Spleen (tissue), 11 donors: ENCODE data around the gene GSTP1. TPM values are rescaled to one million over a fixed set of nuclear protein-coding genes. Genes with fewer than 3 reads are reported as not detected.

Source experiments
- DNase-seq: peaks from one replicate; pipeline ENCODE4 v3.0.0-alpha.2; 2020
- H3K27ac ChIP-seq, 8 donors: fragments of 200-600 bp; sonication (generic) in 7 of 8; 1 replicate in 4 of 8; 2 replicates in 4 of 8; pipeline versions ENCODE4 v1.5.0 to v1.8.0; 2016 to 2021; ENCODE audit warnings: inconsistent platforms in 4 of 8, mild to moderate bottlenecking in 4 of 8, moderate library complexity in 1 of 8
- H3K27me3 ChIP-seq, 7 donors: fragments of 200-600 bp; sonication (generic) in 6 of 7; replicated peaks in 1 of 7; 1 replicate in 4 of 7; 2 replicates in 3 of 7; pipeline versions ENCODE4 v1.5.0 to v1.8.0; 2016 to 2021; ENCODE audit warnings: inconsistent platforms in 3 of 7, mild to moderate bottlenecking in 1 of 7
- H3K36me3 ChIP-seq, 6 donors: fragments of 200-600 bp; sonication (generic) in 5 of 6; 1 replicate in 4 of 6; 2 replicates in 2 of 6; pipeline versions ENCODE4 v1.5.0 to v1.8.0; 2016 to 2021; ENCODE audit warnings: inconsistent platforms in 2 of 6
- H3K4me1 ChIP-seq, 6 donors: fragments of 200-600 bp; sonication (generic) in 5 of 6; 1 replicate in 3 of 6; 2 replicates in 3 of 6; pipeline versions ENCODE4 v1.5.0 to v1.8.0; 2016 to 2021; ENCODE audit warnings: inconsistent platforms in 3 of 6
- H3K4me3 ChIP-seq, 8 donors: fragments of 200-600 bp; sonication (generic) in 7 of 8; 1 replicate in 4 of 8; 2 replicates in 4 of 8; pipeline versions ENCODE4 v1.5.0 to v1.8.0; 2016 to 2021; ENCODE audit warnings: inconsistent platforms in 4 of 8, mild to moderate bottlenecking in 4 of 8, moderate library complexity in 2 of 8
- H3K9me3 ChIP-seq, 8 donors: fragments of 200-600 bp; sonication (generic) in 7 of 8; 1 replicate in 4 of 8; 2 replicates in 4 of 8; pipeline versions ENCODE4 v1.5.0 to v1.8.0; 2016 to 2021; ENCODE audit warnings: inconsistent platforms in 4 of 8
- POLR2A ChIP-seq, 3 donors: fragments of 450-650 bp; IDR thresholded peaks; one replicate each; pipeline ENCODE4 v1.5.1; 2017; ENCODE audit warnings: antibody characterized with exemption in 3 of 3, mild to moderate bottlenecking in 1 of 3
- POLR2AphosphoS5 ChIP-seq, 3 donors: sonication (generic); formaldehyde crosslinking; IDR thresholded peaks; one replicate each; pipeline ENCODE4 v1.5.1; 2017; ENCODE audit warnings: antibody characterized with exemption in 3 of 3
- WGBS, 5 donors: extraction: QIAGEN DNeasy Blood & Tissue Kit in 3 of 5; methylation state at CpG; one replicate each; pipeline versions ENCODE4 v1.1.5 to v1.1.7; 2013 to 2018; 5-methylcytosine and 5-hydroxymethylcytosine counted together
- intact Hi-C: fragments of 100-400 bp; cut with DNase I; formaldehyde crosslinking; loops from one replicate; pipeline ENCODE4 v1.15.0; 2023; ENCODE audit warnings: low total_unique reads
- polyA plus RNA-seq, 3 donors: library from polyadenylated mRNA; stranded (reverse); fragments of 200-250 nt; gene quantifications; one replicate each; pipeline ENCODE4 v1.2.1, GENCODE V29; 2013
- small RNA-seq, 4 donors: library from RNA; depleted of rRNA; stranded (forward); fragments of <200 nt; gene quantifications; one replicate each; pipeline ENCODE3, GENCODE V24; 2016
- total RNA-seq, 7 donors: library from RNA; depleted of rRNA in 3 of 7; stranded (reverse); fragments of >200 nt in 3 of 7; fragmentation: NEBNext Ultra II Directional in 4 of 7; extraction: Animal tissue kit (Norgen Biotek cat#: 25700) in 4 of 7; gene quantifications; one replicate each; pipeline versions ENCODE4 v1.1.0 to v1.2.1, GENCODE V29; 2016 to 2021
- TF ChIP-seq, protein P1 (sequence below), 11 experiments: fragments of 200-600 bp in 7 of 11; fragments of 450-650 bp in 4 of 11; sonication (generic) in 4 of 11; IDR thresholded peaks in 8 of 11; conservative IDR thresholded peaks in 3 of 11; 1 replicate in 7 of 11; 2 replicates in 4 of 11; pipeline versions ENCODE4 v1.4.0 to v1.8.0; 2016 to 2021; ENCODE audit warnings: antibody characterized with exemption in 11 of 11, inconsistent platforms in 4 of 11, mild to moderate bottlenecking in 1 of 11
- donor health status: healthy with polysubstance abuse.
- donor health status: DM: no; HTN: no; CAD: no; lungs with moderate emphysema.
- donor health status: DM: no; HTN: no; CAD: no.
- donor health status: Bipolar disorder and iron deficiency.
- donor health status: healthy.
- donor health status: DM: no; HTN: no; CAD: no.
- donor health status: DM: yes; HTN: yes; CAD: no.

Gene GSTP1
- total and polyA plus RNA-seq, 10 donors = 211 to 399 (median 296) TPM

DNA sequence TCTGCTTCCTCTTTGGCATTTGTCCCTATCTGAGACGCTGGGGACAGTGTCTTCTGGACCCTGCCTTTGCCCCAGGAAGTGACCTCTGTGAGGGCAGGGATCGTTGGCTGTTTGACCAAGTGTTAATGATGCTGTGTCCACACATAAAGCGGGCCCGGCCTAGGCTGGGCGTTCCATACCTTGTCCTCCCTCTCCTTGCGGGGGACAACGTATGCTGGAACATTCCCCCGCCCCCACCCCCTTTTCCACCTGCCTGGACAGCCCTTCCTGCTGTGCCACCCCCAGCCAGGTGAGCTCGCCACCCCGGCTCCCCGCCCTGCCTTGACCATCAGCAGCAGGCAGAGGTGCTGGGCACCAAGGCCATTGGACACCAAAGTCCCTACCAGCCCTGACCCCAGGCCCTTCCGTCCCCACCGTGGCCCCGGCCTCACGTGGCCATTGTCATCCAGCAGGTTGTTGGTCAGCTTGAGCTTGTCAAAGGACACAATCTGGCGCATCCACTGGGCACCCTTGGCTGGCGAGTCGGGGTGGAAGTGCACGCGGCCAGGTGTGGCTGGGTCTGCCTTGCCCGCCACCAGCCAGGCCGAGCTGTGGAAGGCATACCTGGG, 50.2 kb downstream of the GSTP1 start:
- H3K27me3 ChIP-seq = peaks cover 0 to 2% (median 0%) of the 10 kb centered on the region in 7 donors
- H3K36me3 ChIP-seq = no peaks in the 10 kb centered on the region
- no peak overlapping the region for H3K27ac ChIP-seq
- WGBS, 5 donors = 79 to 90% (median 85%) methylated on average over 11 to 22 of the region's 22 CpGs
- TF ChIP-seq, protein P1, sequence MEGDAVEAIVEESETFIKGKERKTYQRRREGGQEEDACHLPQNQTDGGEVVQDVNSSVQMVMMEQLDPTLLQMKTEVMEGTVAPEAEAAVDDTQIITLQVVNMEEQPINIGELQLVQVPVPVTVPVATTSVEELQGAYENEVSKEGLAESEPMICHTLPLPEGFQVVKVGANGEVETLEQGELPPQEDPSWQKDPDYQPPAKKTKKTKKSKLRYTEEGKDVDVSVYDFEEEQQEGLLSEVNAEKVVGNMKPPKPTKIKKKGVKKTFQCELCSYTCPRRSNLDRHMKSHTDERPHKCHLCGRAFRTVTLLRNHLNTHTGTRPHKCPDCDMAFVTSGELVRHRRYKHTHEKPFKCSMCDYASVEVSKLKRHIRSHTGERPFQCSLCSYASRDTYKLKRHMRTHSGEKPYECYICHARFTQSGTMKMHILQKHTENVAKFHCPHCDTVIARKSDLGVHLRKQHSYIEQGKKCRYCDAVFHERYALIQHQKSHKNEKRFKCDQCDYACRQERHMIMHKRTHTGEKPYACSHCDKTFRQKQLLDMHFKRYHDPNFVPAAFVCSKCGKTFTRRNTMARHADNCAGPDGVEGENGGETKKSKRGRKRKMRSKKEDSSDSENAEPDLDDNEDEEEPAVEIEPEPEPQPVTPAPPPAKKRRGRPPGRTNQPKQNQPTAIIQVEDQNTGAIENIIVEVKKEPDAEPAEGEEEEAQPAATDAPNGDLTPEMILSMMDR (IDR thresholded peaks at IDR 0.05 in 8 of 11, conservative IDR thresholded peaks at IDR 0.05 in 3 of 11) = no peak
- TF ChIP-seq POLR2A (IDR thresholded peaks at IDR 0.05) (no peak), POLR2AphosphoS5 (IDR thresholded peaks at IDR 0.05) (no peak)
- peak; percentile 74 for DNase-seq
- no peaks in the 10 kb centered on the region for H3K9me3 ChIP-seq
- no peak overlapping the region for H3K4me3 ChIP-seq
- H3K4me1 ChIP-seq = peaks cover 6 to 20% (median 17%) of the 10 kb centered on the region in 6 donors
- intact Hi-C loops = no loop called here

DNA sequence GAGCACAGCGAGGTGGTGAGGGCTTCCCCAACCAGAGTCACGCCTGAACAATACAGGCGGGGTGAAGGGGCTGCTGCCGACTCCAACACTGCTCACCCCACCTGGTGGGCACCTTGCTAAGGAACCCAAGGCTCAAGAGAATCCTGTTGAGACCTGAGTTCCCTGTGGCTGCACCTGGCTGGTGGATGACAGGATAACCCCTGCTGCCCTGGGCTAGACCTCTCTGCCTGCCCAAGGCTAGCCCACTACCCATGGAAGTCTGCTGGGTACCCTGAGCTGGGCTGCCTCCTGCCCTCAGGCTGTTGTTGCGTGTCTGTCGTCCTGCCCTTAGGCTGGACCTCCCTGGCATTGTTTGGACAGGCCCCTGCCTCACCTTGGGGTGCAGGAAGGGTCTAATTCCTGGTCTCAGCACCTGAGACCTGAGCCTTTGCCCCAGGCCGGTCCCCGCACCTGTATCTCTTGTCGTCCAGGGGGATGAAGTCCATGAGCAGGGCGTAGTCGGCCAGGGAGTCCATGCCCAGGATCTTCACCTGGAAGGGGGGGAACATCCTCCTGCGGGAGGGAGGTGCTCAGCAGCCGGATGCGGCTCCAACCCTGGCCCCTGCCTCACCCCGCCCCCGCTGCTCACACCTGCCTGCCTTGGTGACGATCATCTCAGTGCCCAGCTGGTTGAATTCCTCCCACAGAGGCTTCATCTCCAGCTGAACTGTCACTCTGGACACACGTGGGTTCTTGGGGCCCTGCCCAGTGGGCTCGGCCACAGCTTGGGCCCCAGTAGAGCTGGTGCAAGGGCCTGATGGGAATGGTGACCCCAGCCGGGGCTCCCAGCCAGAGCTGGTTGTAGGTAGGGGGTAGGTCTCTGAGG, 51.0 kb downstream of the GSTP1 start:
- no peaks in the 10 kb centered on the region for H3K36me3 ChIP-seq
- DNase-seq = no peak
- intact Hi-C loops = no loop called here
- TF ChIP-seq POLR2AphosphoS5 (IDR thresholded peaks at IDR 0.05) (no peak), POLR2A (IDR thresholded peaks at IDR 0.05) (no peak)
- TF ChIP-seq, protein P1 (IDR thresholded peaks at IDR 0.05 in 8 of 11, conservative IDR thresholded peaks at IDR 0.05 in 3 of 11) = no peak
- peaks cover 0 to 9% (median 0%) of the 10 kb centered on the region in 7 donors for H3K27me3 ChIP-seq
- peaks cover 4 to 13% (median 9%) of the 10 kb centered on the region in 6 donors for H3K4me1 ChIP-seq
- WGBS, 5 donors = 77 to 88% (median 83%) methylated on average over 11 to 20 of the region's 20 CpGs
- H3K27ac ChIP-seq = no peak overlapping the region
- no peaks in the 10 kb centered on the region for H3K9me3 ChIP-seq
- H3K4me3 ChIP-seq = no peak overlapping the region

DNA sequence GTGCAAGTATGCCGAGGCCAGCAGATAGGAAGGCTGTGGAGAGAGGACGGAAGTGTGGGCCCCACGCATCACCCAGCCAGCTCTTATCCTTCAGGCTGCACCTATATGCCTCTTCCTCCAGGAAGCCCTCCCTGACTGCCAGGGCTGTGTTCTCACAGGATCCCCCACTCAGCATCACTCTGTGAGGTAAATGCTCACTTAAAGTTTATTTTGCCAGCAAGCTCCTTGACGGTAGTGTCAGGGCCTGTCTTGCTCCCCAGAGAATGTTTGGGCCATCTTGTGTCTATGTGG, 51.6 kb downstream of the GSTP1 start:
- H3K9me3 ChIP-seq = no peaks in the 10 kb centered on the region
- no peak overlapping the region for H3K27ac ChIP-seq
- 81 to 92% (median 90%) methylated on average over 4 of the region's 4 CpGs for WGBS, 5 donors
- H3K27me3 ChIP-seq = peaks cover 0 to 15% (median 0%) of the 10 kb centered on the region in 7 donors
- intact Hi-C loops = no loop called here
- H3K4me3 ChIP-seq = no peak overlapping the region
- no peak for DNase-seq
- no peaks in the 10 kb centered on the region for H3K36me3 ChIP-seq
- TF ChIP-seq POLR2A (IDR thresholded peaks at IDR 0.05) (no peak), POLR2AphosphoS5 (IDR thresholded peaks at IDR 0.05) (no peak)
- TF ChIP-seq, protein P1 (IDR thresholded peaks at IDR 0.05 in 8 of 11, conservative IDR thresholded peaks at IDR 0.05 in 3 of 11) = no peak
- H3K4me1 ChIP-seq = peaks cover 4 to 18% (median 9%) of the 10 kb centered on the region in 6 donors

Small RNA genes within 50 kb of the gene (small RNA-seq; reads per million reads assigned to genes)
- 0 reads per million in 4 donors for gene AP003385.3

Other genes with a start within 250 kb of the GSTP1 start
- 100 to 1,000 TPM in 4 of 7 donors, 10 to 100 TPM in 3; 81.4 to 159 (median 103) TPM for gene POLD4, start 230.3 kb upstream of the GSTP1 start, total RNA-seq
- gene POLD4, start 230.3 kb upstream of the GSTP1 start, polyA plus RNA-seq = 100 to 1,000 TPM; 267 to 290 (median 279) TPM
- 10 to 100 TPM in 2 of 7 donors, 1 to 10 TPM in 5; 4.3 to 13.7 (median 6.7) TPM for gene CLCF1, start 210.2 kb upstream of the GSTP1 start, total RNA-seq
- 1 to 10 TPM; 6.0 to 9.3 (median 9.0) TPM for gene CLCF1, start 210.2 kb upstream of the GSTP1 start, polyA plus RNA-seq
- 10 to 100 TPM; 21.6 to 37.5 (median 29.7) TPM for gene RAD9A, start 191.8 kb upstream of the GSTP1 start, total RNA-seq
- gene RAD9A, start 191.8 kb upstream of the GSTP1 start, polyA plus RNA-seq = 10 to 100 TPM; 18.2 to 44.8 (median 37.1) TPM
- 100 to 1,000 TPM; 147 to 192 (median 157) TPM for gene PPP1CA, start 182.0 kb upstream of the GSTP1 start, total RNA-seq
- gene PPP1CA, start 182.0 kb upstream of the GSTP1 start, polyA plus RNA-seq = 100 to 1,000 TPM; 152 to 207 (median 170) TPM
- 100 to 1,000 TPM in 4 of 7 donors, 10 to 100 TPM in 3; 66.3 to 132 (median 101) TPM for gene TBC1D10C, start 179.7 kb upstream of the GSTP1 start, total RNA-seq
- 100 to 1,000 TPM; 174 to 270 (median 196) TPM for gene TBC1D10C, start 179.7 kb upstream of the GSTP1 start, polyA plus RNA-seq
- gene CARNS1, start 168.1 kb upstream of the GSTP1 start, total RNA-seq = 1 to 10 TPM; 1.9 to 4.4 (median 2.1) TPM
- gene CARNS1, start 168.1 kb upstream of the GSTP1 start, polyA plus RNA-seq = 1 to 10 TPM; 1.0 to 2.0 (median 1.8) TPM
- gene RPS6KB2, start 155.3 kb upstream of the GSTP1 start, total RNA-seq = 10 to 100 TPM; 51.5 to 65.4 (median 55.4) TPM
- gene RPS6KB2, start 155.3 kb upstream of the GSTP1 start, polyA plus RNA-seq = 10 to 100 TPM; 39.5 to 95.0 (median 53.8) TPM
- gene PTPRCAP, start 146.1 kb upstream of the GSTP1 start, total RNA-seq = 100 to 1,000 TPM; 119 to 278 (median 187) TPM
- 100 to 1,000 TPM; 410 to 557 (median 479) TPM for gene PTPRCAP, start 146.1 kb upstream of the GSTP1 start, polyA plus RNA-seq
- gene CORO1B, start 140.3 kb upstream of the GSTP1 start, total RNA-seq = 100 to 1,000 TPM in 4 of 7 donors, 10 to 100 TPM in 3; 68.1 to 143 (median 117) TPM
- 10 to 100 TPM; 40.5 to 70.8 (median 53.7) TPM for gene CORO1B, start 140.3 kb upstream of the GSTP1 start, polyA plus RNA-seq
- gene GPR152, start 131.1 kb upstream of the GSTP1 start, total RNA-seq = not detected
- gene GPR152, start 131.1 kb upstream of the GSTP1 start, polyA plus RNA-seq = under 1 TPM in 1 of 3 donors, not detected in 2; 0.10 TPM
- 10 to 100 TPM; 12.7 to 27.3 (median 21.3) TPM for gene CABP4, start 128.5 kb upstream of the GSTP1 start, total RNA-seq
- 1 to 10 TPM; 2.6 to 6.2 (median 3.0) TPM for gene CABP4, start 128.5 kb upstream of the GSTP1 start, polyA plus RNA-seq
- 100 to 1,000 TPM in 3 of 7 donors, 10 to 100 TPM in 4; 48.5 to 192 (median 66.6) TPM for gene TMEM134, start 114.6 kb upstream of the GSTP1 start, total RNA-seq
- gene TMEM134, start 114.6 kb upstream of the GSTP1 start, polyA plus RNA-seq = 100 to 1,000 TPM in 1 of 3 donors, 10 to 100 TPM in 2; 94.6 to 123 (median 95.1) TPM
- gene AIP, start 100.8 kb upstream of the GSTP1 start, total RNA-seq = 10 to 100 TPM; 72.2 to 95.8 (median 88.1) TPM
- gene AIP, start 100.8 kb upstream of the GSTP1 start, polyA plus RNA-seq = 100 to 1,000 TPM; 135 to 146 (median 141) TPM
- gene PITPNM1, start 78.4 kb upstream of the GSTP1 start, total RNA-seq = 10 to 100 TPM; 42.5 to 86.9 (median 74.9) TPM
- 10 to 100 TPM; 17.8 to 67.0 (median 29.2) TPM for gene PITPNM1, start 78.4 kb upstream of the GSTP1 start, polyA plus RNA-seq
- gene CDK2AP2, start 75.7 kb upstream of the GSTP1 start, total RNA-seq = 10 to 100 TPM; 32.9 to 49.9 (median 40.9) TPM
- 10 to 100 TPM; 35.6 to 57.1 (median 51.0) TPM for gene CDK2AP2, start 75.7 kb upstream of the GSTP1 start, polyA plus RNA-seq
- not detected for gene CABP2, start 60.4 kb upstream of the GSTP1 start, total RNA-seq
- gene CABP2, start 60.4 kb upstream of the GSTP1 start, polyA plus RNA-seq = not detected
- gene NDUFV1, start 23.1 kb downstream of the GSTP1 start, total RNA-seq = 100 to 1,000 TPM; 145 to 258 (median 185) TPM
- gene NDUFV1, start 23.1 kb downstream of the GSTP1 start, polyA plus RNA-seq = 100 to 1,000 TPM; 132 to 257 (median 213) TPM
- gene NUDT8, start 46.1 kb downstream of the GSTP1 start, total RNA-seq = 1 to 10 TPM; 2.7 to 7.9 (median 5.8) TPM
- 1 to 10 TPM; 5.4 to 9.2 (median 6.5) TPM for gene NUDT8, start 46.1 kb downstream of the GSTP1 start, polyA plus RNA-seq
- not detected for gene TBX10, start 56.0 kb downstream of the GSTP1 start, total RNA-seq
- gene TBX10, start 56.0 kb downstream of the GSTP1 start, polyA plus RNA-seq = under 1 TPM in 1 of 3 donors, not detected in 2; 0.08 TPM
- 1 to 10 TPM in 3 of 7 donors, under 1 TPM in 3, not detected in 1; 0.39 to 2.0 (median 0.98) TPM for gene ACY3, start 66.9 kb downstream of the GSTP1 start, total RNA-seq
- gene ACY3, start 66.9 kb downstream of the GSTP1 start, polyA plus RNA-seq = 1 to 10 TPM; 1.1 to 5.7 (median 1.2) TPM
- gene ALDH3B2, start 90.8 kb downstream of the GSTP1 start, total RNA-seq = not detected
- gene ALDH3B2, start 90.8 kb downstream of the GSTP1 start, polyA plus RNA-seq = under 1 TPM in 1 of 3 donors, not detected in 2; 0.03 TPM